IMR-90 (cell line): ENCODE measurements around the gene GCKR. TPM values are rescaled to one million over a fixed set of nuclear protein-coding genes. Genes with fewer than 3 reads are reported as not detected.

ENCODE experiments used
- ATAC-seq: fragments of 200-7000 bp; cut with Tn5 transposase; 2 replicates; pipeline ENCODE4 v1.9.1; 2020; ENCODE audit warnings: low read depth, mild to moderate bottlenecking, moderate library complexity
- BruUV-seq: library from RNA; stranded (reverse); fragments of 400-500 nt; replicated peaks from 2 replicates; lab custom pipeline; 2021; lab: Mats Ljungman, UMichigan
- CTCF ChIA-PET: fragments of 300-600 bp; formaldehyde crosslinking; extraction: SDS; loops from one replicate; lab custom pipeline; 2021; ENCODE audit warnings: antibody characterized with exemption; lab: Yijun Ruan, JAX
- POLR2A ChIA-PET: fragments of 300-600 bp; sonication (Branson Sonifier 250); formaldehyde crosslinking; loops from one replicate; lab custom pipeline; 2022; ENCODE audit warnings: antibody characterized with exemption; ENCODE audit not compliant: unreplicated experiment; lab: Charles Lee
- DNase-seq: peaks from one replicate; pipeline ENCODE4 v3.0.0; 2013
- H2AFZ ChIP-seq: replicated peaks from 2 replicates; pipeline ENCODE3; 2013; ENCODE audit warnings: low read length, mild to moderate bottlenecking; ENCODE audit not compliant: poor library complexity
- H2AK5ac ChIP-seq: 2 replicates; pipeline ENCODE4 v1.6.1; 2013; ENCODE audit warnings: low read depth, low read length, inconsistent platforms
- H2AK9ac ChIP-seq: replicated peaks from 2 replicates; pipeline ENCODE3; 2013; ENCODE audit warnings: mild to moderate bottlenecking, low read depth, low read length, moderate library complexity; ENCODE audit not compliant: poor library complexity
- H2BK120ac ChIP-seq: 2 replicates; pipeline ENCODE4 v1.6.1; 2013; ENCODE audit warnings: low read depth, low read length, inconsistent platforms
- H2BK15ac ChIP-seq: 3 replicates; pipeline ENCODE4 v1.6.1; 2013; ENCODE audit warnings: low read depth, low read length, inconsistent platforms
- H2BK20ac ChIP-seq: 2 replicates; pipeline ENCODE4 v1.6.1; 2013; ENCODE audit warnings: low read depth, mild to moderate bottlenecking, inconsistent platforms, low read length, moderate library complexity
- H2BK5ac ChIP-seq: 2 replicates; pipeline ENCODE4 v1.6.1; 2013; ENCODE audit warnings: mild to moderate bottlenecking, low read depth, low read length, inconsistent platforms; ENCODE audit not compliant: poor library complexity, severe bottlenecking
- H3K14ac ChIP-seq: replicated peaks from 2 replicates; pipeline ENCODE4 v1.6.1; 2013; ENCODE audit warnings: low read depth, low read length, inconsistent platforms
- H3K18ac ChIP-seq: 2 replicates; pipeline ENCODE4 v1.6.1; 2013; ENCODE audit warnings: low read depth, low read length, control low read depth
- H3K23ac ChIP-seq: 2 replicates; pipeline ENCODE4 v1.6.1; 2013; ENCODE audit warnings: low read depth, low read length, inconsistent platforms
- H3K27ac ChIP-seq: 2 replicates; pipeline ENCODE4 v1.5.1; 2013; ENCODE audit warnings: mild to moderate bottlenecking, control low read depth, low read length; ENCODE audit not compliant: insufficient read depth
- H3K27me3 ChIP-seq: 2 replicates; pipeline ENCODE4 v1.6.1; 2013; ENCODE audit warnings: low read length; ENCODE audit not compliant: control insufficient read depth, insufficient read depth
- H3K36me3 ChIP-seq: 2 replicates; pipeline ENCODE4 v1.6.1; 2013; ENCODE audit warnings: low read length, mixed read lengths; ENCODE audit not compliant: control insufficient read depth, insufficient read depth
- H3K4ac ChIP-seq: 2 replicates; pipeline ENCODE4 v1.6.1; 2013; ENCODE audit warnings: low read depth, low read length, inconsistent platforms
- H3K4me1 ChIP-seq: 2 replicates; pipeline ENCODE4 v1.6.1; 2013; ENCODE audit warnings: low read length, mixed read lengths; ENCODE audit not compliant: control insufficient read depth, insufficient read depth
- H3K4me2 ChIP-seq: 2 replicates; pipeline ENCODE4 v1.6.1; 2013; ENCODE audit warnings: low read depth, mild to moderate bottlenecking, control low read depth, low read length, moderate library complexity
- H3K4me3 ChIP-seq: 2 replicates; pipeline ENCODE4 v1.5.1; 2013; ENCODE audit warnings: low read depth, mild to moderate bottlenecking, control low read depth, low read length, moderate library complexity; ENCODE audit not compliant: insufficient read depth
- H3K56ac ChIP-seq: 2 replicates; pipeline ENCODE4 v1.6.1; 2013; ENCODE audit warnings: low read length, inconsistent platforms; ENCODE audit not compliant: insufficient read depth; ENCODE audit errors: extremely low read depth
- H3K79me1 ChIP-seq, 2 experiments: 2 replicates each; pipeline ENCODE4 v1.6.1; 2013; ENCODE audit warnings: low read length in 2 of 2, inconsistent platforms in 1 of 2, low read depth in 1 of 2
- H3K9ac ChIP-seq: 2 replicates; pipeline ENCODE4 v1.6.1; 2013; ENCODE audit warnings: low read depth, low read length, control low read depth
- H3K9me1 ChIP-seq: 2 replicates; pipeline ENCODE4 v1.6.1; 2013; ENCODE audit warnings: low read length, inconsistent platforms; ENCODE audit not compliant: insufficient read depth
- H3K9me3 ChIP-seq: 2 replicates; pipeline ENCODE4 v1.6.1; 2013; ENCODE audit warnings: low read length; ENCODE audit not compliant: control insufficient read depth, insufficient read depth
- H4K20me1 ChIP-seq: 2 replicates; pipeline ENCODE4 v1.6.1; 2013; ENCODE audit warnings: low read length, inconsistent platforms; ENCODE audit not compliant: insufficient read depth
- H4K5ac ChIP-seq: 2 replicates; pipeline ENCODE4 v1.6.1; 2013; ENCODE audit warnings: mild to moderate bottlenecking, low read depth, low read length, control low read depth
- H4K8ac ChIP-seq, 2 experiments: 2 replicates each; pipeline ENCODE4 v1.6.1; 2013; ENCODE audit warnings: low read depth in 2 of 2, low read length in 2 of 2, control low read depth in 1 of 2, inconsistent platforms in 1 of 2
- H4K91ac ChIP-seq: 2 replicates; pipeline ENCODE4 v1.6.1; 2013; ENCODE audit warnings: low read depth, low read length, inconsistent platforms; ENCODE audit not compliant: insufficient read depth
- SMC3 ChIP-seq: fragments of 150-350 bp; IDR thresholded peaks from 2 replicates; pipeline ENCODE4 v1.6.1; 2016; ENCODE audit warnings: low read depth, mild to moderate bottlenecking, antibody characterized with exemption, low read length, moderate library complexity
- WGBS, 2 experiments: methylation state at CpG; one replicate each; pipeline versions ENCODE4 v1.1.5 to v1.1.7; 2013; ENCODE audit warnings: missing lambda C conversion rate in 2 of 2; ENCODE audit not compliant: insufficient read length in 1 of 2; ENCODE audit errors: extremely low coverage in 2 of 2; 5-methylcytosine and 5-hydroxymethylcytosine counted together
- dilution Hi-C: fragments of 300-500 bp; cut with HindIII; formaldehyde crosslinking; loops from one replicate; pipeline ENCODE4 v1.14.3; 2018; ENCODE audit warnings: low sequenced_read_pairs; ENCODE audit not compliant: unreplicated experiment
- in situ Hi-C: fragments of 300-500 bp; cut with MboI; formaldehyde crosslinking; loops from 3 replicates; pipeline ENCODE4 v1.14.3; 2019; ENCODE audit warnings: low sequenced_read_pairs, inconsistent platforms, mixed read lengths
- intact Hi-C: fragments of 100-400 bp; cut with micrococcal nuclease; formaldehyde crosslinking; loops from 2 replicates; pipeline ENCODE4 v1.10.0; 2022
- polyA plus RNA-seq, 3 experiments: library from polyadenylated mRNA; depleted of rRNA; stranded (reverse); fragments of >200 nt; gene quantifications; 2 replicates each; pipeline ENCODE4 v1.2.3, GENCODE V29; 2012; ENCODE audit warnings: low replicate concordance in 1 of 3
- total RNA-seq: library from RNA; depleted of rRNA; stranded (reverse); fragments of >200 nt; gene quantifications from 2 replicates; pipeline ENCODE4 v1.2.3, GENCODE V29; 2012
- TF ChIP-seq, protein P1 (sequence below): conservative IDR thresholded peaks from 2 replicates; pipeline ENCODE4 v1.5.1; 2012; ENCODE audit warnings: mild to moderate bottlenecking, low read depth, low read length, improper control_type of control experiment

Gene GCKR
- total and polyA plus RNA-seq, 2 of the 4 experiments (the other 2 are of a cell fraction) = under 0.01 to 0.41 TPM

DNA sequence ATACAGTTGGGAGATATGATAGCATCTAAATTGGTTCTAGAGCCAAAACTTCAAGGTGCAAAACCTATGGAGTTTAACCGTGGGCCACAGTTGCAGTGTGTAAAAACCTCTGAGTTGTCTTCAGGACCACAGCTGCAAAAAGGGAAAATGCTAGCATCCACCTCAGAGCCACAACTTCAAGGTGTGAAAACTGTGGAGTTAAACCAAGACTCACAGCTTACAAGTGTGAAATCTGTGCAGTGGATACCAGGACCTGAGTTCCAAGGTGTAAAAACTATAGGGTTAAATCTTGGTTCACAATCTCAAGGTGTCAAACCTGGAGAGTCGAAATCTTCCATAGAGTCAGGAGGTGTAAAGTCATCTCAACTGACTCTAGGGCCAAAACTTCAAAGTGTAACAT is 75.8 kb downstream of the GCKR start:
- no peak overlapping the region for H3K4me2 ChIP-seq
- H4K5ac ChIP-seq = no peak overlapping the region
- no peak overlapping the region for H2BK20ac ChIP-seq
- ATAC-seq (no peak), DNase-seq (no peak)
- no peak overlapping the region for H2BK5ac ChIP-seq
- POLR2A ChIA-PET = no interaction called here
- no peak overlapping the region for H2BK15ac ChIP-seq
- no peak overlapping the region for H2AFZ ChIP-seq
- CTCF ChIA-PET = no interaction called here
- H4K8ac ChIP-seq = no peak overlapping the region
- intact Hi-C loops (no loop called here), in situ Hi-C loops (no loop called here), dilution Hi-C loops (no loop called here)
- no peak overlapping the region for H3K56ac ChIP-seq
- H3K23ac ChIP-seq = no peak overlapping the region
- H4K20me1 ChIP-seq = no peaks in the 10 kb centered on the region
- H3K4ac ChIP-seq = no peak overlapping the region
- H3K9ac ChIP-seq = no peak overlapping the region
- no peak overlapping the region for H3K4me3 ChIP-seq
- no TSS peak for BruUV-seq
- no peaks in the 10 kb centered on the region for H3K4me1 ChIP-seq
- no peak overlapping the region for H2AK5ac ChIP-seq
- H3K79me1 ChIP-seq = no peaks in the 10 kb centered on the region
- no peak for TF ChIP-seq SMC3
- TF ChIP-seq, protein P1, sequence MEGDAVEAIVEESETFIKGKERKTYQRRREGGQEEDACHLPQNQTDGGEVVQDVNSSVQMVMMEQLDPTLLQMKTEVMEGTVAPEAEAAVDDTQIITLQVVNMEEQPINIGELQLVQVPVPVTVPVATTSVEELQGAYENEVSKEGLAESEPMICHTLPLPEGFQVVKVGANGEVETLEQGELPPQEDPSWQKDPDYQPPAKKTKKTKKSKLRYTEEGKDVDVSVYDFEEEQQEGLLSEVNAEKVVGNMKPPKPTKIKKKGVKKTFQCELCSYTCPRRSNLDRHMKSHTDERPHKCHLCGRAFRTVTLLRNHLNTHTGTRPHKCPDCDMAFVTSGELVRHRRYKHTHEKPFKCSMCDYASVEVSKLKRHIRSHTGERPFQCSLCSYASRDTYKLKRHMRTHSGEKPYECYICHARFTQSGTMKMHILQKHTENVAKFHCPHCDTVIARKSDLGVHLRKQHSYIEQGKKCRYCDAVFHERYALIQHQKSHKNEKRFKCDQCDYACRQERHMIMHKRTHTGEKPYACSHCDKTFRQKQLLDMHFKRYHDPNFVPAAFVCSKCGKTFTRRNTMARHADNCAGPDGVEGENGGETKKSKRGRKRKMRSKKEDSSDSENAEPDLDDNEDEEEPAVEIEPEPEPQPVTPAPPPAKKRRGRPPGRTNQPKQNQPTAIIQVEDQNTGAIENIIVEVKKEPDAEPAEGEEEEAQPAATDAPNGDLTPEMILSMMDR = no peak
- no peak overlapping the region for H2BK120ac ChIP-seq
- H3K9me3 ChIP-seq = no peaks in the 10 kb centered on the region; the same call in none of the 2 replicates
- no peaks in the 10 kb centered on the region for H3K9me1 ChIP-seq
- no peaks in the 10 kb centered on the region for H3K36me3 ChIP-seq
- no peak overlapping the region for H3K27ac ChIP-seq
- H3K27me3 ChIP-seq = no peaks in the 10 kb centered on the region
- H2AK9ac ChIP-seq = no peak overlapping the region
- WGBS, 2 experiments = no CpG with 5 or more reads among the region's 2 CpGs
- no peak overlapping the region for H4K91ac ChIP-seq
- H3K14ac ChIP-seq = no peak overlapping the region
- no peak overlapping the region for H3K18ac ChIP-seq
